ENCODE data around the gene NIT1. TPM values are rescaled to one million over a fixed set of nuclear protein-coding genes. Genes with fewer than 3 reads are reported as not detected.

The NIT1 gene
- total RNA-seq, 1 experiment from 2014 or later: 26.8 TPM

- TF ChIP-seq, protein P1, sequence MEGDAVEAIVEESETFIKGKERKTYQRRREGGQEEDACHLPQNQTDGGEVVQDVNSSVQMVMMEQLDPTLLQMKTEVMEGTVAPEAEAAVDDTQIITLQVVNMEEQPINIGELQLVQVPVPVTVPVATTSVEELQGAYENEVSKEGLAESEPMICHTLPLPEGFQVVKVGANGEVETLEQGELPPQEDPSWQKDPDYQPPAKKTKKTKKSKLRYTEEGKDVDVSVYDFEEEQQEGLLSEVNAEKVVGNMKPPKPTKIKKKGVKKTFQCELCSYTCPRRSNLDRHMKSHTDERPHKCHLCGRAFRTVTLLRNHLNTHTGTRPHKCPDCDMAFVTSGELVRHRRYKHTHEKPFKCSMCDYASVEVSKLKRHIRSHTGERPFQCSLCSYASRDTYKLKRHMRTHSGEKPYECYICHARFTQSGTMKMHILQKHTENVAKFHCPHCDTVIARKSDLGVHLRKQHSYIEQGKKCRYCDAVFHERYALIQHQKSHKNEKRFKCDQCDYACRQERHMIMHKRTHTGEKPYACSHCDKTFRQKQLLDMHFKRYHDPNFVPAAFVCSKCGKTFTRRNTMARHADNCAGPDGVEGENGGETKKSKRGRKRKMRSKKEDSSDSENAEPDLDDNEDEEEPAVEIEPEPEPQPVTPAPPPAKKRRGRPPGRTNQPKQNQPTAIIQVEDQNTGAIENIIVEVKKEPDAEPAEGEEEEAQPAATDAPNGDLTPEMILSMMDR (conservative IDR thresholded peaks at IDR 0.05): no peak
- no peak for TF ChIP-seq EZH2 (IDR thresholded peaks at IDR 0.05; ENCODE audit: low read depth)
- BruUV-seq (replicated peaks): no TSS peak
- peak; percentile 47 to 75 for DNase-seq
- ChIA-PET CTCF (interaction anchor here (0.5 kb wide), 1 partner anchor 39 kb away, joined by 13 read pairs; no protein-coding TSS in a partner anchor), POLR2A (ENCODE audit: unreplicated experiment) (no interaction called here)
- H3K9me3 ChIP-seq (ENCODE audit: insufficient read depth, low read depth): no peaks in the 10 kb centered on the region
- peaks cover 29% of the 10 kb centered on the region for H3F3A ChIP-seq (ENCODE audit: insufficient read depth, low read depth)
- H3K4me2 ChIP-seq: peak overlapping the region; percentile 92
- peak overlapping the region; percentile 61 for H3K4me3 ChIP-seq
- no peaks in the 10 kb centered on the region for H3K9me2 ChIP-seq (ENCODE audit: insufficient read depth)
- H3K79me2 ChIP-seq (ENCODE audit: low read depth): peaks cover 47% of the 10 kb centered on the region
- H3K36me3 ChIP-seq (ENCODE audit: low read depth): no peaks in the 10 kb centered on the region
- peak overlapping the region; percentile 86 for H3K27ac ChIP-seq
- H3K4me1 ChIP-seq (replicated peaks; ENCODE audit: insufficient read depth): peaks cover 96% of the 10 kb centered on the region
- H2AFZ ChIP-seq: no peak overlapping the region
- no peaks in the 10 kb centered on the region for H3K27me3 ChIP-seq (ENCODE audit: insufficient read depth, low read depth)
- intact Hi-C loops (cut with micrococcal nuclease; ENCODE audit: unreplicated experiment): no loop called here
- H4K20me1 ChIP-seq (ENCODE audit: insufficient read depth): no peaks in the 10 kb centered on the region
These were observed 29.3 kb upstream of the NIT1 start for GRCh38 chr1:161088587-161089110.

DNA sequence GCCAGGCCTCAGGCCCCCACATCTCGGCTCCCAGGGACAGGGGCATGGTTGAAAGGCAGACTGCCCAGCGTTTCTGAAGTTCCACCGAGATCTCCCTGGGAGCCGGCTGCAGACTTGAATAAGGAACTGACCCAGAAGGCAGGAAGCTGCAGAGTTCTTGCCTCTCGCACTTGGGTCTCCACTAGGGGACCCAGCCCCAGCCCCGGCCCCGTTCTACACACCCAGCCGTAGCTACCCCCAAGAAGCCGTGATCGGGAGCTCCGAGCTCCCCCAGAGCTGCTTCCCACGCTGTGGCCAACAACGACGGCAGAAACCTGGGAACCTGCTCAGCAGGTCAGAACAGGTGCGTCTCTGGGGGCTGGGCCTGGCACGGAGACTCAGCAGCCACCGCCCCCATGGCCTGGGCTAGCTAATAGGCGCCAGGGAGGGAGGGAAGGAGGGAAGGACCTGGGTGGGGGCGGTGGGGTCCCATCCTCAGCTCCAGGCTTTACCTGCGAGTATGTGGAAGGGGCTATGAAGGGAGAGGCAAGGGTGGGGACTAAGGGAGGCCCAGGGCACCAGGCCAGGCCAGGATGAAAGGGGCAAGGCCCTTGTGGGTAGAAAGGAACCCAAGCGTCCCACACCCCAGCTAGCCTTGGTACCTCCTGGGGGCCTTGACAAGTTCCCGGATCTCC, 28.5 kb upstream of the NIT1 start, which contains the start of gene NECTIN4:
Gene NECTIN4 (minus strand): TSS at position 308 of the 674 bp plus-strand sequence. CDS start 262 bp downstream, at position 46.
- no peaks in the 10 kb centered on the region for H4K20me1 ChIP-seq (ENCODE audit: insufficient read depth)
- intact Hi-C loops (cut with micrococcal nuclease; ENCODE audit: unreplicated experiment): no loop called here
- peak within 1 kb of the TSS; percentile 40; the same call in 1 of the 2 replicates for H2AFZ ChIP-seq
- no TSS peak for BruUV-seq (replicated peaks)
- no peaks in the 10 kb centered on the region for H3K9me2 ChIP-seq (ENCODE audit: insufficient read depth)
- H3K9me3 ChIP-seq (ENCODE audit: insufficient read depth, low read depth): no peaks in the 10 kb centered on the region
- peaks cover 22% of the 10 kb centered on the region for H3F3A ChIP-seq (ENCODE audit: insufficient read depth, low read depth)
- ChIA-PET CTCF (interaction anchor here (0.6 to 0.8 kb wide), 3 partner anchors 47 to 97 kb away, joined by 3 to 6 read pairs (median 3); partner anchors contain the start of gene F11R), POLR2A (ENCODE audit: unreplicated experiment) (interaction anchor here (0.6 kb wide), 2 partner anchors 18 to 68 kb away, joined by 3 to 7 read pairs; partner anchors contain the start of gene F11R)
- TF ChIP-seq, protein P1 (conservative IDR thresholded peaks at IDR 0.05): no peak
- no peak for TF ChIP-seq EZH2 (IDR thresholded peaks at IDR 0.05; ENCODE audit: low read depth)
- DNase-seq: peak; percentile 78 to 81
- peak within 1 kb of the TSS; percentile 86 for H3K27ac ChIP-seq
- H3K4me3 ChIP-seq: peak within 1 kb of the TSS; percentile 61
- peaks cover 90% of the 10 kb centered on the region for H3K4me1 ChIP-seq (replicated peaks; ENCODE audit: insufficient read depth)
- no peaks in the 10 kb centered on the region for H3K36me3 ChIP-seq (ENCODE audit: low read depth)
- peaks cover 41% of the 10 kb centered on the region for H3K79me2 ChIP-seq (ENCODE audit: low read depth)
- H3K27me3 ChIP-seq (ENCODE audit: insufficient read depth, low read depth): no peaks in the 10 kb centered on the region
- H3K4me2 ChIP-seq: peak within 1 kb of the TSS; percentile 92

DNA sequence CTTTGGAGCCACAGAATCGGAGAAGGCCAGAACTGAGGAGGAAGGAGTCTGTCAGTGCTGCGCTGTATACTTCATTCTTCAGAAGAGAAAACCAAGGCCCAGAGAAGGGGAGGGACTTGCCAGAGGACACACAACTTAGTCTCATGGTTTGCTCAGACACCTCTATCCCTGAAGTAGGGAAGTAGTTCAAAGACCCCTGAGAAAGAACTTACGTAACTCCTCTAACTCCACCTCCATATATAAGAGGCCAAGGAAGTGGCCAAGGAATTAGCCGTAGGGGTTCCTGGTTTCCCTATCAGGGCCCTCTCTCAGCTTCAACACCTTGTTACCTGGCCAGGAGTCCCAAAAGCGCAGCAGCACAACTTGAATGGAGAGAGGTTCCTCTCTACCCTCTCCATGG, 28.0 kb upstream of the NIT1 start:
- Histone ChIP-seq H3K4me1 (replicated peaks; ENCODE audit: insufficient read depth) (peaks cover 84% of the 10 kb centered on the region), H3K27ac (peak overlapping the region; percentile 86; the same call in 1 of the 2 replicates), H4K20me1 (ENCODE audit: insufficient read depth) (no peaks in the 10 kb centered on the region), H3K9me2 (ENCODE audit: insufficient read depth) (no peaks in the 10 kb centered on the region), H3K36me3 (ENCODE audit: low read depth) (no peaks in the 10 kb centered on the region), H3K27me3 (ENCODE audit: insufficient read depth, low read depth) (no peaks in the 10 kb centered on the region), H3K79me2 (ENCODE audit: low read depth) (peaks cover 38% of the 10 kb centered on the region), H3K4me2 (peak overlapping the region; percentile 92), H2AFZ (peak overlapping the region; percentile 40; the same call in 1 of the 2 replicates), H3K9me3 (ENCODE audit: insufficient read depth, low read depth) (no peaks in the 10 kb centered on the region), H3K4me3 (no peak overlapping the region; the same call in 1 of the 2 replicates), H3F3A (ENCODE audit: insufficient read depth, low read depth) (peaks cover 19% of the 10 kb centered on the region)
- BruUV-seq (replicated peaks): no TSS peak
- no peak for TF ChIP-seq EZH2 (IDR thresholded peaks at IDR 0.05; ENCODE audit: low read depth)
- TF ChIP-seq, protein P1 (conservative IDR thresholded peaks at IDR 0.05): no peak
- intact Hi-C loops (cut with micrococcal nuclease; ENCODE audit: unreplicated experiment): no loop called here
- ChIA-PET POLR2A (ENCODE audit: unreplicated experiment) (no interaction called here), CTCF (interaction anchor here (0.7 to 0.8 kb wide), 2 partner anchors 69 to 71 kb away, joined by 3 to 6 read pairs; partner anchors contain the start of gene F11R)
- DNase-seq: no peak

All from PC-9 (cell line).